Measurements from ENCODE around the gene AFF3. TPM values are rescaled to one million over a fixed set of nuclear protein-coding genes. Genes with fewer than 3 reads are reported as not detected.
A peak's percentile ranks its signal among the peaks of the same experiment; 100 is the strongest.

The AFF3 gene
- total and polyA plus RNA-seq, 12 donors: 1.1 to 7.5 (median 3.9) TPM

DNA sequence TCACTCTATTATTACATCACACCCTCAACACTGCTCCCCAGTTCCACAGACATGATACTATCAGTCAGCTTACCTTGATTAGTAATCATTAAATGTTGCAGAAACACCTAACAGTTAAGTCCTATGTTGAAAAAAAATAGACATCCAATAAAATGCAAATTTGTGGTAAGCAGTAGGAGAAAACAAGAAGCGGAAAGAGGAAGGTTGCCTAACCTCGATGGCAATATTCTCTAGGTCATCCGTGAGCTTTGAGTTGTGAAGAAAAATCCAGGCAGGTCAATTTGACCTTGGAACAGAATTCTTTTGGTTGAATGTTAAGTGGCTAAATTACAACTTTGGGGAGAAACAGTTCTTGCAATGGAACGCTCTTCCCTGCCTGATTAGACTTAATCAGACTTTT lies 264.4 kb downstream of the AFF3 start:
- Histone ChIP-seq H3K36me3 (replicated peaks in 1 of 2) (no peaks in the 10 kb centered on the region), H3K27me3 (no peaks in the 10 kb centered on the region), H3K27ac (no peak overlapping the region), H3K4me3 (no peak overlapping the region), H3K4me1 (replicated peaks in 1 of 2) (peaks cover 3 to 7% of the 10 kb centered on the region in 2 donors), H3K9me3 (replicated peaks in 1 of 3) (no peaks in the 10 kb centered on the region)
- intact Hi-C loops (cut with DNase I): no loop called here
- no peak for DNase-seq
- 56 to 68% (median 62%) methylated on average over 4 of the region's 4 CpGs for WGBS, 4 donors
- TF ChIP-seq CTCF (IDR thresholded peaks at IDR 0.05): no peak
- TF ChIP-seq POLR2A (IDR thresholded peaks at IDR 0.05): no peak

DNA sequence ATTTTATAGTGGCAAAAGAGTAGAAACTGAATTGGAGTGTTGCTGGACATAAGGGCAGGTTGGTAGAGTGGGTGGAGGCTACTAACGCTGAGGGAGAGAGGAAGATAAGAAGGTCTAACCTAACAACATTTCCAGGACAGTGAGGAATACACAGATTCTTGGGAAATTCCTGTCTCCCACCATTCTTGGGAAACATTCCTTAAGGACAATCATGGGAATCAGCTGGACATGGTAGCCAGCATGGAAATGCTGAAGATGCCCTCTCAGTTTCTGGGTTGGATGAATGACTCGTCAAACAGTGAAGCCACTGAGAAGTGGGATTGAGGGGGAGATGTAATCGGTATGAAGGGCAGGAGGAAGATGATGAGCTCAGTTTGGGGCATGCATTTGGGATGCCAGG lies 265.4 kb downstream of the AFF3 start:
- intact Hi-C loops (cut with DNase I): no loop called here
- no peak overlapping the region for H3K27ac ChIP-seq
- H3K27me3 ChIP-seq: no peaks in the 10 kb centered on the region
- no peaks in the 10 kb centered on the region for H3K36me3 ChIP-seq (replicated peaks in 1 of 2)
- peaks cover 3 to 7% of the 10 kb centered on the region in 2 donors for H3K4me1 ChIP-seq (replicated peaks in 1 of 2)
- H3K9me3 ChIP-seq (replicated peaks in 1 of 3): no peaks in the 10 kb centered on the region
- DNase-seq: no peak
- WGBS, 4 donors: 87 to 94% (median 90%) methylated on average over 3 of the region's 3 CpGs
- no peak overlapping the region for H3K4me3 ChIP-seq
- TF ChIP-seq CTCF (IDR thresholded peaks at IDR 0.05) (no peak), POLR2A (IDR thresholded peaks at IDR 0.05) (no peak)

DNA sequence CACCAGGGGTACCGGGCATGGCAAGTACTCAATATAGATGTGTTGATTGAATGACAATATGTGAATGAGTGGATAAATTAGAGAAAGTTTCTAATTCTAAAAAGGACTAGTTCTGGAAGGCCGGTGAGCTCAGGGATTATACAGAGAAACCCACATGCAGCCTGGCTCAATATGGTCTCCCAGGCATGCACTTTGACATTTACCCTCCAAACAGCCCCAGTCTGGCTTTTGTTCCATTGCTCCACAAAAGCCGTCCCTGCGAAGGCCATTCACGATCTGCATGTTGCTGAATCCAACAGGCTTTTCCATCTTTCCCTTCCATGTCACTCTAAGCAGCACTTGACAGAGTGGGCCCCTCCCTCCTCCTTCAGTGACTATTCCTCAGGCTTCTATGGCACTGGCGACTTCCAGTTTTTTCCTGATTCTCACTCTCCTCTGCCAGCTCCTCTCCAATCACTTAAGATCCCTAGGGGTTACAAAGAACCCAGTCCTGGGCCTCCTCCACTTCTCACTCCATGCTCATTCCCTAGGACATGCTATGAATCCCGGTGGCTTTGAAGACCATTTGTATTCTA lies 266.7 kb downstream of the AFF3 start:
- DNase-seq: no peak
- Histone ChIP-seq H3K4me1 (replicated peaks in 1 of 2) (peaks cover 0 to 7% of the 10 kb centered on the region in 2 donors), H3K27me3 (no peaks in the 10 kb centered on the region), H3K9me3 (replicated peaks in 1 of 3) (no peaks in the 10 kb centered on the region), H3K36me3 (replicated peaks in 1 of 2) (no peaks in the 10 kb centered on the region), H3K4me3 (no peak overlapping the region), H3K27ac (no peak overlapping the region)
- WGBS, 4 donors: 93 to 98% (median 95%) methylated on average over 7 of the region's 7 CpGs
- TF ChIP-seq POLR2A (IDR thresholded peaks at IDR 0.05) (no peak), CTCF (IDR thresholded peaks at IDR 0.05) (no peak)
- intact Hi-C loops (cut with DNase I): no loop called here

- TF ChIP-seq POLR2A (IDR thresholded peaks at IDR 0.05): no peak
- no peak for TF ChIP-seq CTCF (IDR thresholded peaks at IDR 0.05)
- intact Hi-C loops (cut with DNase I): no loop called here
- Histone ChIP-seq H3K9me3 (replicated peaks in 1 of 3) (no peaks in the 10 kb centered on the region), H3K27me3 (no peaks in the 10 kb centered on the region), H3K4me1 (replicated peaks in 1 of 2) (peaks cover 0 to 6% of the 10 kb centered on the region in 2 donors), H3K36me3 (replicated peaks in 1 of 2) (no peaks in the 10 kb centered on the region), H3K4me3 (no peak overlapping the region), H3K27ac (peak overlapping the region in 1 of 5 donors; percentile 30)
- WGBS, 4 donors: 85 to 89% (median 88%) methylated on average over 4 of the region's 4 CpGs
- peak in 1 of 7 donors; percentile 68 for DNase-seq
Observed at GRCh38 chr2:99868260-99868659, 274.1 kb downstream of the AFF3 start.
